Fibroblast of peridontal ligament (primary cell): ENCODE data around the gene MAP3K5.

Source experiments
- DNase-seq: peaks from one replicate; pipeline ENCODE4 v3.0.0-alpha.2; 2010; ENCODE audit errors: extremely low read depth

The MAP3K5 gene

DNA sequence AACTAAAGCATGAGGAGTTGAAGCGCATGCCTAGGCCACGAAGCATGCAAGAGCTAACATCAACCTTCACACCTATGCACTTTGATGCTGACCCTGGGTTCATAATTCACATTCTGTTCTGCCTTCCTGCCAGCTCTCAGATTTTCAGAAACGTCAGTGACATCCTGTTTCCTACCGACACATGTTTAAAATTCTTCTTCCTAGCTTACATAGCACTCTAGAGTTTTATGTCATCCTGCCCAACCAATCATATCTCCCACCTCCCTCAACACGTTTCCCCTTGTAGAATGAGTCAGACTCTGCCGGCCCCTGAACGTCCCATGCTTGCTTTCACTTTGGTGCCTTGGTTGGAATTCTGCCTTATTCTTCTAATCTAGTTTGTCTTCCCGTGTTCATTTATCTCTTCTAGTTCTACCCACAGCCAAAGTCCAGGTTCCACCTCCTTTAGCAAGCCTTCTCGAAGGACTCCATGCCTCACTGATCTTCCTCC, 144.9 kb downstream of the MAP3K5 start:
- peak; percentile 77 for DNase-seq

DNA sequence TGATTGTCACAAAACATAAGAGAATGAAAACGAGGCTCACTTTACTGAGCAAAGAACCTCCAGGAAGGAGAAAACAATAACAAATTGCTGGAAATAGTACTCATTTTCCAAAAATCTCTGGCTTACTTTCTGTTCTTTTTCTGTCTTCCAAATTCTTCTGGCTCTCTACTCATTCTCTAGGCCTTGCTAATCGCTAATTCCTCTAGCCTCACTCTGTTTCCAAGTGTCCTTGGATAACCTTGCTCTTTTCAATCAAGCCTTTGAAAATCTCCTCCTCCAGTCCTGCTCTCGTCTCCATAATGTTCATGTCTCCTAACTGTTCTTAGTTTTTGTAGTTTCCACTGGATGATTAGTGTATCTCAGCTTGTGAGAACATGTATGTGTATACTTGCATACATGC, 145.9 kb downstream of the MAP3K5 start:
- DNase-seq: peak; percentile 77

DNA sequence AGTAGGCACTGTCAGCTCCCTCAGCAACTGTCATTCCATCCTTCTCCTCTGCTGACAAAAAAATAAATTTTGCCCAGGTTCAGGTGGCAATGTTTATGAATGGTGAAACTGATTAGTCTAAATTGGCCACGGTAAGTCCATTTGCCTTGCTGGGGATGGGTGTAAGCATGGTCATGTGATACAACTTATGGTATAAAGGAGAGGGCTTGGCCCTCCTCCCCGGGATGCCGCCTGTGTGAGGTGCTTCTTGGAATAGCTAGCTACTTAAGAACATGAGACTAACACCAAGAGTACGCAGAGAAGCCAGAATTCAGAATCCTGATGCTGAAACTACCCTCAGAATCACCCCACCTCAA, 147.7 kb downstream of the MAP3K5 start:
- no peak for DNase-seq

DNA sequence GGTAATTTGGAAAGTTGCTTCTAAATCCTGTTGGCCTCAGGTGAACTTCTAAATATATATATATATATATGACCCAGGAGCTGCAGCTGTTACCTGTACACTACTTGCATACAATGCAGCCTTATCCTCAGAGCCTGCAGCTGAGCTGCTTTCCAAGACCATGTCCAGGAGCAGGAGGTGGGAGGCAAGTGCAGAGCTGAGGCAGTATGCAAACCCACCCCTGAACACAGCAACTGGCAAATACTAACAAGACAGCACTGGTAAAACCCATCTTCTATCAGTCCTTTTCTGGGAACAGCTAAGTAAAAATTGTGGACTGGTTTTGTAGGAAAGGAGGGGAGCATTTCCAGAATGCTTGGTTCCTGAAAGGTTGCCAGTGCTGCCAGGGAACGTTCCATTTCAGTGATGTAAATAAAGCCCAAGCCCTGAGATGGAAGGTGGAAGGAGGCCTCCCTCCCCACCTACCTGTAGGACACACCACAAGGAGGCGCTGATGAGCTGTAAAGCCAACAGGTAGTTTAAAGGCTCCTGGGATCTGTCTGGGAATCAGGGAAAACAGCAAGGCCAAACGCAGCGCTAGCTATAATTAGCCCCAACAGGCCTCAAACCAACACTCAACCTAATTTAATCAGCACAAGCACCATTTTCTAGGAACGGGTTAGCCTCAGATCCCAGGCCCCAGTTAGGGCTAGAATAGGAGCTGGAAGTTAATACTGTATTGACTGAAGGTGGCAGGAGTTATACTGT, 148.3 kb downstream of the MAP3K5 start:
- peak; percentile 90 for DNase-seq

DNA sequence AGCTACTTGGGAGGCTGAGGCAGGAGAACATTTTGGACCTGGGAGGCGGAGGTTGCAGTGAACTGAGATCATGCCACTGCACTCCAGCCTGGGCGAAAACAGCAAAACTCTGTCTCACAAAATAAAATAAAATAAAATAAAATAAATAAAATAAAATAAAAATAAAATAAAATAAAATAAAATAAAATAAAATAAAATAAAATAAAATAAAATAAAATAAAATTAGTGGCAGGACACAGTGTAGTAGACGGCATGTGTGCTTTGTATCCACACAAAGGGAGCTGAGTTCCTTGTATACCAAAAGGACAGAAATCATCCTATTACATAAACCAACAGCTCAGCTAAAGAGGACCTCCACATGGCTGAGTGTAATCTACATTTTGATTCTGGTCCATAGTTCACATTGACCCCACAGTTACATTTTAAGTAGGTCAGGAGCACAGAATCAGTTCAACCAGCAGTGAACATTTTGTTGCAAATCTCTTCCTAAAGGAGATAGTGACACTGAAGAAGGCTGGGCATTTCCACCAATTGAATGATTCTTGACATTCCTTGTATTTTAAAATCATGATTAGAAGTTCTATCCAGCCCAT, 150.3 kb downstream of the MAP3K5 start:
- DNase-seq: no peak

DNA sequence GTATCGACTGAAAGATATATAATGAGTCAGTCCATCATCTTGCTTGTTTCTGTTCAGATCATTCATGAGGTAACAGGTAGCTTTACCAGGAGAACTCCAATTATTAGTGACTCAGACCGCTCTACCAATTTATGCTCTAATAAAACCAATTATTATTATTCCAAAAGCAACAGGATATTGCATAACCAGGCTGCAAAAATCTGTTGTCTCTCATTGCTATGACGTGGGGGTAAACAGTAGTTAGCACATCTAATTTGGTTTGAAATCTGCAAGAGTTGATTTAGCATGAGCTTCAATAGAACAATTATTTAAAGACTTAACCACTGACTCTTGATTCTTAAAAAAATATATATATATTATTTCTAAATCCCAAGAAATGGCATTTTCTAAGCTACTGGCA, 151.1 kb downstream of the MAP3K5 start:
- no peak for DNase-seq

DNA sequence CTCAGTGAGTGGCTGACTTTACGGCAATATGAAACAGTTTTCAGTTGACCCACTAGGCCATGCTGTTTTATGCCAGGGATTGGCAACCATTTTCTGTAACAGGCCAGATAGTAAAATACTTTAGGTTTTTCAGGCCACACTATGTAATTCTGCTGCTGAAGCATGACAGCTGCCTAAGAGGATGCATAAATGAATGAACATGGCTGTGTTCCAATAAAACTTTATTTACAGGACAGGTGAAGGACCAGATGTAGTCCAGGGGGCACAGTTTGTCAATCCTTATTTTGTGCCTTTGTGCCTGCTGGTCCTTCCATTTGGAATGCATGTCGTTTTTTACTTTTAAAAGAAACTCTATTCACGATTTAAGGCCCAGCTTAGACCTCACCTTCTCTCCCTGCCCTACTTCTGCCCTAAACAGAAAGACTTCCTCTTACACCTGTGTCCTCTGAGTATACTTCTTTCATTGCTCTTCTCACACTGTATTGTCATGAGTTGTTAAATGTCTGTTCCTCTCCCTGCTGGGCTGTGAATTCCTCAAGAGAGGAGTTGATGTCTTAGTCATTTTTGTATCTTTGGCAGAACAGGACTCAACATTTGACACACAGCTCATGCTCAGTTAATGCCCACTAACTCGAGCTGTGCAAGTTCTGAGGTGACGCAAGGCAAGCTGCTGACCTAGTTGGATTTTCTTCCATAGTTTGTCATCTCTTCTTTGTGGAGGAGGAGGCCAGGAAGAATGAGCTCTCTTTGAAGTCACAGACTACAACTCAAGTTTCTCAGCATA, 152.0 kb downstream of the MAP3K5 start:
- peak; percentile 74 for DNase-seq

DNA sequence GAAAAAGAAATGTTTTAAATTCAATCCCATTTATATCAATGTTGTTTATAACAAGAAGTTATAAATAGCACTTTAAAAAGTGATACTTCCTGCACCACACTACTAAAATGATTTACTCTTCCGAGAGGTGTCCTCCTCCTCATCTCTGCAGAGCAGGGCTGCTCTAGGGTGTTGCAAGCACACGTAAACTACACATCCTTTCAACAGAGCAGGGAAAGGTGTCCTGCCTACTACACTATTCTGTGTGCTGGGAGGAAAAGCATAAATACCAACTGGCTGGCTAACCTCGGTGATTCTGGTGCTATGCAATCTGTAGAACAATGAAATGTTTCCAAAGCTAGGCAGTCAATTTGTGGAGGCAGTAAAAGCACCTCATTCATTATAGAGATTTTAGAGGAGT, 152.6 kb downstream of the MAP3K5 start:
- no peak for DNase-seq

DNA sequence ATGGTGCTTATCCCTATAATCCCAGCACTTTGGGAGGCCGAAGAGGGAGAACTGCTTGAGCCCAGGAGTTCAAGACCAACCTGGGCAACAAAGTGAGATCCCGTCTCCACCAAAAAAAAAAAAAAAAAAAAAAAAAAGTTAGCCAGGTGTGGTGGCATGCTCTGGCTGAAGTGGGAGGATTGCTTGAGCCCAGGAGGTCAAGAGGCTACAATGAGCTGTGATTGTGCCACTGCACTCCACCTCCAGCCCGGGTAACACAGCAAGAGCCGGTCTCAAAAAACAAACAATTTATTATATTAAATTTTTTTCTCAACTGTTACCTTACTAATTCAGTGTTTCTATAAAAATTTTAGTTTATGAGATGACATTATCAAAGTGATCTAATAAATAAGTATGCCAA, 156.7 kb downstream of the MAP3K5 start:
- no peak for DNase-seq

DNA sequence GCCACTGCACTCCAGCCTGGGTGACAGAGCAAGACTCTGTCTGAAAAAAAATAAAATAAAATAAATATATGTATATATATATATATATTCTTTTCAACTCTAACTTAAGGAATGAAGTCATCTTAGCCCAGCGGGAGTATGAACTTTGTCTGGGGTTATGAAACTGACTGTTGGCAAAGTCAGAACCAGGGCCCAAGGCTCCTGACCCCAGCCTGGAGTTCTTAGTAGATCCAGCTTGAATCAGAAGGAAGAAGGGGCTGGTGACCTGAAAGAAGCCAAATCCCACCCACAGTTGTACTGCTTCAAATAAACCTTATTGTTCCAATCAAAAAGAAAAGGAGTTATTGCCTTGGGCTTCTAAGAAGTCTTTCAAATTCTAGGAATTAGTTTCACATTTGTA, 158.9 kb downstream of the MAP3K5 start:
- DNase-seq: no peak

DNA sequence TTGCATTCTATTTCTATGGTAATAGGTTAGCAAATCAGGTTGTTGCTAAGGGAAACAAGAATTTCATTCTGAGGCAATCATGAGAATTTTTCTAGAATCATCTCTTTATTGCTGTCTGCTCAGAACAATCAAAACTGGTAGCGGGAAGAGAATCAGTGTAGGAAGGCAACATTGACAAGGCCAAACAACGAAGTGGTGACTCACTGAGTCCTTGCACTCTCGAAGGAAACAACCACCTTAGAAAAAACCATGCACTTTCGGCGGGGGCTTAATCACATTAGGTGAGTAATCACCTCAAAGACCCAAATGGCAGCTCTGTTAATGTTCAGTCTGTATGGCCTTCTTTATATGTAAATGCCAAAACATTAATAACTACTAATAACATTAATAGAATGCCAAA, 163.3 kb downstream of the MAP3K5 start:
- no peak for DNase-seq

DNA sequence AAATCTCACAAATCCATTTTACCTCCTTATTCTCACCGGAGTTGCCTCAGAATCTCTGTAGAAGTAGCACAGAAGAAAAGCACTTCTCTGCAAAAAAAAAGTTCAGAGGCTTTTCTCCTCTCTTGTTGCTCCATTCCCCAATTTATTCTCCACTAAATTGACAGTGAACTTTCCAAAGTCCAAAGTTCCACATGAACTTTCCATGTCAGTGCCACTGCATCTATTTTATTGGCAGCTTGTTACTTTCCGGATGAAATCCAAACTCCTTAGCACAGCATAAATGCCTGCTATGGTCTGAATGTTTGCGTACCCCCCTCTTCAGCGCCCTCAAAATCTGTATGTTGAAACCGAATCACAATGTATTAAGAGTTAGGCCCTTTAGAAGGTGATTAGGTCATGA, 165.1 kb downstream of the MAP3K5 start:
- no peak for DNase-seq

DNA sequence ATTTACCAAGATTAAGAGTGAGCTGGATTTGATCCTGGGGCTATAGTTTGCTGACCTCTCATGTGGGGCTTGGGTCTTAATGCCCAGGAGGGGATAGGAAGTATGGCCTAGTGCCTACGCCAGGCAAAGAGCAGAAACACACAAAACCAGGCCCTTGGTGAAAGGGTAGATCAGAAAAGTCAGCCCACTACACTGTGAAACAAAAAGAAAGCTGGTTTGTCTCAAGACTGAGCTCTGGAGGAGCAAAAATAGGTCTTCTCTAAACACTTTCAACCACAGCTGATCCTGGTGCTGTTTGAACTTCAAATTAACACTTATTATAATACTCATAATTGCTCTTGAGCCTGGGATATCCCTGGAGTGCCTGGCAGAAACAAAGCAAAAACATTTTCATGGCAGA, 167.0 kb downstream of the MAP3K5 start:
- no peak for DNase-seq

DNA sequence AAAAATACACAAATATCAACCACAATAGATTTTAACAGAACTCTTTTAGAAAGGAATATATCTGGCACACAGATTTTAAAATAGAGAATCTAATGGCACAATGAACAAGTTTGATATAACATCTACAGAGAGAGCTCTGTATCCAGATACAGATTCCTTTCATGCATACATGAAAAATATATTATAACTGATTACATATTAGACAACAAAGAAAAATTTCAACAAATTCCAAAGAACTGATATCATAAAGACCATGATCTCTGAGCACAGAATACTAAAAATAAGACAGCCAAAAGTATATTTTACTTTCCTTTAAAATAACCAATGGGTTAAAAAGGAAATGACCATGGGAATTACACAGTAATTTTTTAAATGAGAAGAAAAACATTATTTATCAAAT, 167.9 kb downstream of the MAP3K5 start:
- peak; percentile 26 for DNase-seq

DNA sequence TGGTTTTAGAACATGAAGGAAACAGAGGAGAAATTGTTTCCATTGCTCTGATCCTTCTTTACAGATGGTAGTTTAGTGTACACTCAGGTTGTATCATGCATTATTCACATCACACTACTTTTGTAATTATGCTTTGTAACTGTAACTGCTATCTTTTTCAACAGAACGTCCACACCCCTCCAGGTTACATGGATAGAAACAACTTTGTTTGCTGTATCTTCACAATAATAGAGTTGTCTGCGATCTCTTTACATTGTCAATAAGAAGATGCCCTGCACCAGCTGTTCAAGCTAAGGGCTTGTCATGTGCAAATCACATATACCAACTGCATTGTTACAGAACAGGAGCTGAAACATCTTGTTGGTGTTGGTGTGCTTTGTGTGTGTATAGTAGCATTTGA, 174.2 kb downstream of the MAP3K5 start:
- DNase-seq: no peak

DNA sequence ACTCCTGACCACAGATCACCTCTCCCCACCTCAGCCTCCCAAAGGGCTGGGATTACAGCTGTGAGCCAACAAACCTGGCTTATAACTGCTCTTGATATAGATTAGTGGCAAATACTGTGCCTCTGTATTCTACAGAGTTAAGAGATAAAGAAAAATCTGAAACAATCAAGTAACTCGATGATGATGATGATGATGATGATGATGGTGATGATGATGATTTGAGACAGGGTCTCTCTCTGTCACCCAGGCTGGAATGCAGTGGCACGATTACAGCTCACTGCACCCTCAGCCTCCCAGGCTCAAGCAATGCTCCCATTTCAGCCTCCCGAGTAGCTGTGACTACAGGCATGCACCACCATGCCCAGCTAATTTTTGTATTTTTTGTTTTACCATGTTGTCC, 175.8 kb downstream of the MAP3K5 start:
- DNase-seq: no peak

DNA sequence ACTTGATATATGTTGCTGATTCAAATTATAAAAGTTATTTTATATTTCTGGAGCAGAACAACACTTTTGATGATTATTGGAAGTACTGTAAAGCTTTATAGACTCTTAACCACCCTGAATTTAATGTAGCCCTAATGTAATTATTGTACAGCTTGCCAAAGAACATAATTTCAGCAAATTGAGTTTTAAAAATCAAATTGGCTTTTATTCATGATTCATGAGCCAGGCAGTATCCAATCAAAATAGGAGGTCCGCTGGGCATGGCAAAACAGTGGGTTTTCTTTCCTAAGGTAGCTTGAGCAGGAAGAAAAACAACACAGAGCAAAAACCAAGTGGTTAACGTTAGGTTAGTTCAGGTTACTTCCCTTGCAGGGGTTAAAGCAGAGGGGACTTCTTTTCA, 177.3 kb downstream of the MAP3K5 start:
- DNase-seq: no peak

DNA sequence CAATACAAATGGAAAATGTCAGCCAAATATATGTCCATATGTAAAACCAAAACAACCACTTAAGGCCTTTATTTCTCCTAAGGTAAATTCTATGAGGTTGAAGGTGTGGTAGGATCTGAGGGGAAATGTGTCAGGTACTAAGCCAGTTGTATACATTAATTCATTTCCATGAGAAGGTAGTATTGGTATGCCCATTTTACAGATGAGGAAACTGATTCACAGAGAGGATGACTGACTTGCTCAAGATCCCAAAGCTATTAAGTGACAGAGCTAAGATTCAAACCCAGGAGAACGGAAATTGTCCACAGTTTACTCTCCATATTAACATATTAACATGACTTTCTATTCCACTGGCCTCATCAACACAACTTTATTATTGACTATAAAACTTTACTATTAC, 177.9 kb downstream of the MAP3K5 start:
- DNase-seq: no peak

DNA sequence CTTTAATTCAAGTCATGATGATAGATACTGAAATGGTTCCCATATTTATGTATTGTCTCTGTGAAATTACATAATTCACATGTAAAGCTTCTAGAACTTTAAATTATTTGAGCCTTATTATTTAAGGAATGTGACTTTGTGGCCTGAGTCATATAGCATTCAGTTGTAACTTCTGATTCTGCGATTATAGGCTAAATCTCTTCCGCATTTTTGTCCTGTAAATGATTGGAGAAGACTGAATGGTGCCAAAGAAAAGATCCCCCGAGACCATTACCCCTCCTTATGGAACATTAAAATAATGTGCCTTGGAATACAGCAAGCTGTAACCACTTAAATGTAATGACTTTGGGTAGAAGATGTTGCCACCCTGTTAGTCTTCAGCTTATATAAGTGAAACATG, 178.8 kb downstream of the MAP3K5 start:
- peak; percentile 94 for DNase-seq

DNA sequence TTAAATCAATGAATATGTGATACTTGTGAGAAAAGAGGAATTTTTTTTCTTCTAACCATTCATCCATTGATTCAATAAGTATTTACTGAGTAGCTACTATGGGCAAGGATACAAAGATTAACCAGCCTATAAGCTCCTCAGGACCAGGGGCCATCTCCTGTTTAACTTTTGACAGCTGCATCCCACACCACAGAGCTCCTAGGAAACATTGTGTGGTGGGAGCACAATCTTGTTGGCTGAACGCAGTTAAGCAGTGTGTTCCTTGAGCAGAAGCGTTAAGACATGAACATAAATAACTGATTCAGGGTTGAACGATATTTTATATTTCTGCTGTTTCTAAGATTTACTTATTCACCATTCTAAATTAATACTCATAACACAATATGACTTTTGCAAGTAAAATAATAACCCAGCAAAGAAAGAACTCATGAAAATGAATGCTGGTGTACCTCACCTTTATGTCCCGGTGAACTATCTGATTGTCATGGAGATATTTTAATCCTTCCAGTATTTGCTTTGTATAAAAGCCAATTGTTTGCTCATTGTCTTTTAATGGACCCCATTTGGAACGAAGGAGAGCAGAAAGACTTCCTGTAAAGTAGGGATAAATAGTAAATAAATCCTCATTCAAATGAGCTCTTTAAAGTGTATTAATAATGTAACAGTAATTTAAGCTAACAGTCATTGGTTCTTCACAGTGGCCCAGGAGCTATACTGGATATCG, 179.4 kb downstream of the MAP3K5 start:
- DNase-seq: no peak

DNA sequence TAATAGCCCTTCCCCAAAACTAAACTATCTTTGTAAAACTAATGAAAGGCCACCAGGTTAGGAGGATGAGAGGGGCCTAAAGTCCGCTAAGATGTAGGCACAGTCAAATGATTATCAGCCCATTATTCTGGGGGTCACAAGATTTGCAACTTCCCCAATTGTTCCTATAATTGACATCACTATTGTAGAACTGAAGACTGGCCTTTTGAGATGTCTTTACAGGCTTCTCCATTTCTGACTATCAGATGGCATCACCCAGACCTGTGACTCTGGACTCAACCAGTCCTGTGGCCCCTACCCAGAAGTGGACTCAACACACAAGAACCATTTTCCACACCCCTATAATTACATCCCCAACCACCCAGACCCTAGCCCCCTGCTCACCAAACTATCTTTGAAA, 180.5 kb downstream of the MAP3K5 start:
- DNase-seq: no peak

DNA sequence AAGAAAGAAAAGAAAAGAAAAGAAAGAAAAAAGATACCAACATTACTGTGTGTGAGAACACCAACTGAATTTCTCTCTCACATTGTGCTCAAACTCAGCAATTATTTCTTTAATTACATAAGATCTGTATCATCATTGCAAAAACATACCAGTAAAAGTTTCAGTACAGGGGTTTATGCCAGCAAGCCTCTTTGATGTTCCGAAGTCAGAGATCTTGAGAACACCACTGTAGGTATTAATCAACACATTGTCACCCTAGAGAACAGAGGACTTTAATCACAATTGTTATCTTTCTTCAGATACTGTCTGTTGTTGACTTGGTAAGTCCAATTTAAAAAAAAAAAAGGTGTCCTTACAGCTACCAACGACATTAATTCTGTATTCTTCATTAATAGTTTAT, 181.1 kb downstream of the MAP3K5 start:
- DNase-seq: no peak
